HCT116 (cell line): ENCODE measurements around the gene GSTA4. TPM values are rescaled to one million over a fixed set of nuclear protein-coding genes. Genes with fewer than 3 reads are reported as not detected.

Experiments
- ATAC-seq: fragments of 200-7000 bp; cut with Tn5 transposase; 2 replicates; pipeline ENCODE4 v1.9.1; 2020; ENCODE audit warnings: mild to moderate bottlenecking, moderate library complexity
- BruUV-seq: library from RNA; stranded (reverse); fragments of 400-500 nt; replicated peaks from 2 replicates; lab custom pipeline; 2021; lab: Mats Ljungman, UMichigan
- CTCF ChIA-PET: fragments of 300-600 bp; sonication (Branson Sonifier 250); formaldehyde crosslinking; loops from one replicate; lab custom pipeline; 2021; ENCODE audit warnings: antibody characterized with exemption; lab: Charles Lee
- POLR2A ChIA-PET: fragments of 300-600, 350-600 bp; sonication (Branson Sonifier 250); formaldehyde crosslinking; loops from one replicate; lab custom pipeline; 2021; ENCODE audit warnings: antibody characterized with exemption; lab: Charles Lee
- RAD21 ChIA-PET, 2 experiments: fragments of 300-600 bp; sonication (Branson Sonifier 250); formaldehyde crosslinking; loops; one replicate each; lab custom pipeline; 2023; ENCODE audit warnings: low total read pairs in 2 of 2; ENCODE audit not compliant: uncharacterized antibody in 2 of 2, unreplicated experiment in 2 of 2, low non-redundant PET in 1 of 2; lab: Charles Lee
- DNase-seq: peaks from one replicate; pipeline ENCODE4 v3.0.0-alpha.2; 2010; ENCODE audit warnings: low read depth, low spot score
- H2AFZ ChIP-seq: fragments of 200-600 bp; shearing (Covaris generic), sonication (generic); 2 replicates; pipeline ENCODE4 v1.6.1; 2017; ENCODE audit warnings: low read depth, mixed run types, mixed read lengths, antibody characterized with exemption, low read length; ENCODE audit not compliant: poor library complexity, severe bottlenecking
- H3K27ac ChIP-seq: 2 replicates; pipeline ENCODE4 v1.5.1; 2012; ENCODE audit warnings: low read depth, low read length
- H3K27me3 ChIP-seq: fragments of 200-600 bp; sonication (generic); 2 replicates; pipeline ENCODE4 v1.6.1; 2016; ENCODE audit warnings: mixed run types, low read length, mixed read lengths; ENCODE audit not compliant: insufficient read depth
- H3K36me3 ChIP-seq, 2 experiments: fragments of 200-500 bp in 1 of 2; fragments of 200-600 bp in 1 of 2; sonication (Bioruptor generic) in 1 of 2; sonication (generic) in 1 of 2; 2 replicates each; pipeline versions ENCODE4 v1.5.1 to v1.6.1; 2014 to 2016; ENCODE audit warnings: low read length in 2 of 2, inconsistent platforms in 1 of 2, mixed read lengths in 1 of 2, mixed run types in 1 of 2; ENCODE audit not compliant: insufficient read depth in 2 of 2, control insufficient read depth in 1 of 2
- H3K4me1 ChIP-seq, 2 experiments: fragments of 200-600 bp in 1 of 2; sonication (generic) in 1 of 2; 2 replicates each; pipeline versions ENCODE4 v1.5.1 to v1.6.1; 2012 to 2017; ENCODE audit warnings: low read length in 2 of 2, inconsistent platforms in 1 of 2, mild to moderate bottlenecking in 1 of 2, mixed read lengths in 1 of 2, mixed run types in 1 of 2, moderate library complexity in 1 of 2; ENCODE audit not compliant: insufficient read depth in 2 of 2, control insufficient read depth in 1 of 2
- H3K4me2 ChIP-seq: fragments of 200-600 bp; sonication (generic); 2 replicates; pipeline ENCODE4 v1.6.1; 2017; ENCODE audit warnings: mixed run types, low read length, mixed read lengths
- H3K4me3 ChIP-seq, 2 experiments: fragments of 200-600 bp in 1 of 2; sonication (generic) in 1 of 2; replicated peaks in 1 of 2; 2 replicates each; pipeline ENCODE4 v1.5.1; 2011 to 2016; ENCODE audit warnings: low read length in 2 of 2, control low read depth in 1 of 2, low read depth in 1 of 2, mild to moderate bottlenecking in 1 of 2, mixed read lengths in 1 of 2, mixed run types in 1 of 2
- H3K79me2 ChIP-seq: fragments of 200-600 bp; sonication (generic); 2 replicates; pipeline ENCODE4 v1.6.1; 2017; ENCODE audit warnings: mild to moderate bottlenecking, mixed run types, low read length, moderate library complexity, mixed read lengths; ENCODE audit not compliant: insufficient read depth
- H3K9ac ChIP-seq: fragments of 200-600 bp; sonication (generic); 2 replicates; pipeline ENCODE4 v1.6.1; 2016; ENCODE audit warnings: low read length, mixed read lengths
- H3K9me2 ChIP-seq: fragments of 200-600 bp; sonication (generic), shearing (Covaris generic); 2 replicates; pipeline ENCODE4 v1.6.1; 2017; ENCODE audit warnings: mixed run types, mild to moderate bottlenecking, moderate library complexity; ENCODE audit not compliant: insufficient read depth
- H3K9me3 ChIP-seq, 2 experiments: fragments of 200-500 bp in 1 of 2; fragments of 200-600 bp in 1 of 2; sonication (Bioruptor generic) in 1 of 2; sonication (generic) in 1 of 2; 2 replicates each; pipeline ENCODE4 v1.6.1; 2014 to 2017; ENCODE audit warnings: low read length in 2 of 2, mixed read lengths in 2 of 2, inconsistent platforms in 1 of 2, low read depth in 1 of 2, mild to moderate bottlenecking in 1 of 2, mixed run types in 1 of 2, moderate library complexity in 1 of 2; ENCODE audit not compliant: control insufficient read depth in 1 of 2, insufficient read depth in 1 of 2
- H4K20me1 ChIP-seq: fragments of 200-600 bp; sonication (generic), shearing (Covaris generic); 2 replicates; pipeline ENCODE4 v1.6.1; 2017; ENCODE audit warnings: mixed run types, mild to moderate bottlenecking, moderate library complexity; ENCODE audit not compliant: insufficient read depth
- ATF3 ChIP-seq: IDR thresholded peaks from 2 replicates; pipeline ENCODE4 v1.6.1; 2012
- CBX3 ChIP-seq: IDR thresholded peaks from 2 replicates; pipeline ENCODE4 v1.6.1; 2012; ENCODE audit warnings: low read depth
- ELF1 ChIP-seq: IDR thresholded peaks from 2 replicates; pipeline ENCODE4 v1.6.1; 2012; ENCODE audit warnings: low read depth, borderline replicate concordance
- EZH2phosphoT487 ChIP-seq: fragments of 200-600 bp; IDR thresholded peaks from 2 replicates; pipeline ENCODE4 v1.6.1; 2018; ENCODE audit warnings: antibody characterized with exemption, borderline replicate concordance
- FOSL1 ChIP-seq: IDR thresholded peaks from 2 replicates; pipeline ENCODE4 v1.6.1; 2012; ENCODE audit warnings: low read depth
- JUND ChIP-seq: IDR thresholded peaks from 2 replicates; pipeline ENCODE4 v1.6.1; 2012
- MAX ChIP-seq: IDR thresholded peaks from 2 replicates; pipeline ENCODE4 v1.6.1; 2012
- POLR2A ChIP-seq: IDR thresholded peaks from 2 replicates; pipeline ENCODE4 v1.7.0; 2011; ENCODE audit warnings: borderline replicate concordance; ENCODE audit not compliant: insufficient read depth, insufficient read length; ENCODE audit errors: extremely low read depth
- POLR2AphosphoS5 ChIP-seq: IDR thresholded peaks from 2 replicates; pipeline ENCODE4 v1.6.1; 2011; ENCODE audit warnings: mild to moderate bottlenecking, low read depth, low read length, moderate library complexity
- RAD21 ChIP-seq: IDR thresholded peaks from 2 replicates; pipeline ENCODE4 v1.6.1; 2012; ENCODE audit warnings: low read depth, mild to moderate bottlenecking
- REST ChIP-seq: IDR thresholded peaks from 2 replicates; pipeline ENCODE4 v1.6.1; 2012; ENCODE audit warnings: low read depth
- SP1 ChIP-seq: IDR thresholded peaks from 2 replicates; pipeline ENCODE4 v1.6.1; 2012; ENCODE audit warnings: low read depth
- TCF7L2 ChIP-seq: IDR thresholded peaks from 2 replicates; pipeline ENCODE4 v1.7.0; 2011; ENCODE audit warnings: borderline replicate concordance, inconsistent platforms; ENCODE audit not compliant: insufficient read depth, insufficient read length; ENCODE audit errors: extremely low read depth
- YY1 ChIP-seq: IDR thresholded peaks from 2 replicates; pipeline ENCODE4 v1.6.1; 2011; ENCODE audit warnings: low read length, low read depth, moderate library complexity, mild to moderate bottlenecking; ENCODE audit not compliant: insufficient replicate concordance; ENCODE audit errors: extremely low read depth
- ZFX ChIP-seq: fragments of 450-650 bp; IDR thresholded peaks from 2 replicates; pipeline ENCODE4 v1.6.1; 2017
- intact Hi-C: fragments of 100-400 bp; cut with micrococcal nuclease; formaldehyde crosslinking; loops from 2 replicates; pipeline ENCODE4 v1.10.0; 2022
- total RNA-seq: library from RNA; stranded (reverse); gene quantifications from one replicate; pipeline ENCODE4 v1.2.1, GENCODE V29; 2021; ENCODE audit not compliant: unreplicated experiment

GSTA4 gene
- total RNA-seq, 1 experiment from 2014 or later: 2.2 TPM

GRCh38 chr6:53023323-53023722 is 28.2 kb upstream of the GSTA4 start:
- intact Hi-C loops: no loop called here
- no peak for DNase-seq
- Histone ChIP-seq H3K9me2 (no peaks in the 10 kb centered on the region), H3K27ac (no peak overlapping the region), H3K79me2 (no peaks in the 10 kb centered on the region), H3K27me3 (no peaks in the 10 kb centered on the region), H3K4me2 (no peak overlapping the region), H3K9ac (no peak overlapping the region), H2AFZ (no peak overlapping the region), H3K9me3 (no peaks in the 10 kb centered on the region), H3K4me1 (0 out of 4 replicates have a peak, but pooled peaks cover 0 to 3% of the 10 kb centered on the region in 2 experiments), H3K4me3 (no peak overlapping the region), H3K36me3 (no peaks in the 10 kb centered on the region), H4K20me1 (no peaks in the 10 kb centered on the region)
- CTCF ChIA-PET: no interaction called here
- ATAC-seq: no peak
- no TSS peak for BruUV-seq
- RAD21 ChIA-PET: no interaction called here
- TF ChIP-seq REST: no peak
- no peak for TF ChIP-seq SP1
- TF ChIP-seq RAD21: no peak
- TF ChIP-seq CBX3: no peak
- TF ChIP-seq FOSL1: no peak
- no peak for TF ChIP-seq ZFX
- TF ChIP-seq MAX: no peak
- no peak for TF ChIP-seq YY1
- no peak for TF ChIP-seq ATF3
- no peak for TF ChIP-seq POLR2AphosphoS5
- no peak for TF ChIP-seq EZH2phosphoT487
- no peak for TF ChIP-seq JUND
- no peak for TF ChIP-seq ELF1
- TF ChIP-seq TCF7L2: no peak
- no peak for TF ChIP-seq POLR2A
- POLR2A ChIA-PET: no interaction called here
